ENCODE data around the gene MELTF.

GRCh38 chr3:196979545-196979944 is 50.1 kb downstream of the MELTF start:
- no peak for TF ChIP-seq CTCF (IDR thresholded peaks at IDR 0.05)
- no peak for TF ChIP-seq POLR2AphosphoS5 (IDR thresholded peaks at IDR 0.05; ENCODE audit: low read depth, low read length)
- TF ChIP-seq REST (IDR thresholded peaks at IDR 0.05; ENCODE audit: insufficient read depth in 1 of 2, low read depth in 2 of 2, low read length in 1 of 2) = no peak
- TF ChIP-seq SIN3A (IDR thresholded peaks at IDR 0.05; ENCODE audit: borderline replicate concordance, insufficient read depth, low read depth, low read length) = no peak
- no peak for TF ChIP-seq TCF7L2 (IDR thresholded peaks at IDR 0.05; ENCODE audit: low read depth, low read length)

Data from Panc1 (cell line).